GM18526 (cell line): Measurements from ENCODE around the gene GALNT12.

Source experiments
- POLR2A ChIP-seq: IDR thresholded peaks from 3 replicates; pipeline ENCODE4 v1.6.1; 2011; ENCODE audit not compliant: insufficient read length; ENCODE audit errors: extremely low read depth

Gene GALNT12

DNA sequence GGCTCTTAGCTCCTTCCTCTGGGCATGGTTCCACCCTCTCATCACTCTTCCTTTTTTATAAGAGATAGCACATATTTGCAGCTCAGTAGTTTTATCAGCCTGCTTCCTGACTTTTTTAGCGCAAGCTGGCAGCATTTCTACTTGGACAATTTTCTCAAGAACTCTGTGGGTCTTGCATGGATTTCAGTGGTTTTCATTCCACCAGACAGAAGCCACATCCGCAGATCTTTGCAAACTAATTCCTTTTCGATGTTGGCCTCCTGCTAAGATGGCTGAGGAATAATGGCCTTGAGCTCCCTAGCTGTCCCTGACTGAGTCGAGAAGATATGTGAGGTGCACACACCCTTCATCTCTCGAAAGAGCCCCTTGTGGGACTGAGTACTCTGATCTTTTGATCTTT, 49.5 kb downstream of the GALNT12 start:
- TF ChIP-seq POLR2A, result no peak

- TF ChIP-seq POLR2A, result no peak
Measured at GRCh38 chr9:98859941-98860340, 52.5 kb downstream of the GALNT12 start.

DNA sequence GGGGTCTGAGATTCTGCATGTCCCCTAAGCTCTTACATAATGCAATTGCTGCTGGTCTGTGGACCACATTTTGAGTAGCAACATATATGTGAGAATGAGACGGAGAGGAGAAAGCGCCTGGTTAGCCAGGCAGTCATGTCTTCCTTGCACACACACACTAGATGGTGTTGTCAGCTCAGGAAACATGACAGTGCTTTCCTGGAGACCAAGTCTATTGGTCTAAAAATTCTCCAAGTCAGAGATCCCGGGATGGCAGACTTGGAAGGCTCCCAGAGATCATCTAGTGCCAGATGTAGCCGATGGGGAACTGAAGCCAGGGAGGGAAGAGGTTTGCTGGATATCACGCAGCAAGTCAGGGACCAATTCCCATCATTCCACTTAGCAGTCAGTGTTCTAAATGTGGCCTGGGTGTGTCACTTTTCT, 53.4 kb downstream of the GALNT12 start:
- TF ChIP-seq POLR2A, result no peak

- no peak for TF ChIP-seq POLR2A
Measured at GRCh38 chr9:98861781-98862504, 54.5 kb downstream of the GALNT12 start.

GRCh38 chr9:98862936-98863335, 55.5 kb downstream of the GALNT12 start:
- TF ChIP-seq POLR2A, result no peak

DNA sequence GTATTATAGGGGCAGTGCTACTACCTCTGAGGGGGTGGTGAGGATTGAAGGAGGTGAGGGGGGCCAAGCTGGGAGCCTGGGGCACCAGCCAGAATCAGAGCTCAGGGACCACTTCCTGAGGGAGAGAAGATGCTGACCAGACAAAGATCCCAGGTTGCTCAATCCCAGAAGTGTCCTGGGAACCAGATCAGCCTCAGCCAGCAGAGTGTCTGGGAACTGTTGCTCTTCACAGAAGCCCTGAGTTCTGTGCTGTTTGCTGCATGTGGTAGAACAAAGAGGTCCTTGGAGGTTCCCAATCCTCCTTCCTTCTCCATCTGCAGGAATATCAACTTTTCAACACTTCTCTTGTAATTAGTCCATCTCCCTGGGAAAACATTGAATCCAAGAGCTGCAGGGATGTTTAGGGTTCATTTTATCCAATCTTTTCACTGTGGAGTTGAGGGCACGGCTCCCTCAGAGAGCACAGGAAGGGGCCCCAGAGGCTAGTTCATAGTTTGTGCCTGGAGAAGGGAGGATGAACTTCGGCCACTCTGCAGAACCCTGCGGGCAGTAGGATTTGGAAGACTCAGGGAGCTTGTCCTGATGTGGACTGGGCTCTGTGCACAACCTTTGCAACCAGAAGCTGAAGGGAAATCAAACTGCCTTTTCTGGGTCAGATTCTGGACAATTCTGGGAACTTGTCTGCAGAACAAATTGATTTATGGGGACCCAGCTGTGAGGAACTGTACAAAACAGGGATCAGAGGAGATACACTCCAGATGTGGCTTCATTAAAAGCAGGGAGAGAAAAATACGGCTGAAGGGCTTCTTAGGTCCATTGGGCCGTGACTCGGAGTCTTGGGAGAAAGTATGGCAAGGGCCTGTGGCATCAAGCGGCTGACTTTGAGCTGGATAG, 57.1 kb downstream of the GALNT12 start:
- no peak for TF ChIP-seq POLR2A

DNA sequence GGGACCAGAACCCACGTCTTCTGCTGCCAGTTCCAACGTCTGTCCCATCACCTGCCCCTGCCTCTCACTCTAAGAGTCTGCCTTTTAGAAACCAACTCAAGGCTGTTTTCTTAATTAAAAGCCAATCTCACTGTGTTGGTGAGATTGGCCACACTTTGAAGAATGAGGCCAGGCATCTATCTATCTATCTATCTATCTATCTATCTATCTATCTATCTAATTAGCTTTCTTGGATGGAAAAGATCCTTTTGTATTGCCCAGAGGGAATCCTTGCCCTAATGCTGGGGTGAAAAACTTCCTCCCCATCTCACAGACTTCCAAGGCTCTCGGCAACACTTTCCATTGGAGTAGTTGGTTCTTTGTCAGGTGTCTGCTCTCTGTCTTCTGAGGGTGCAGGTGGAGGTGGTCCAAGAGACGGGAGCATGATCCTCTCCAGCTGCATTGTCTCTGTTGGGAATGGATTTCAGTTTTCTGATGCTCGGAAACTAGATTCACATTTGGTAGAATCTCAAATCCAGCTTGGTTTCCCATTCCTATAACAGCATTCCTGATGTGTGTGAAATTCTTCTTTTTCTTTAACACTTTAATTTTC, 57.9 kb downstream of the GALNT12 start:
- TF ChIP-seq POLR2A, result no peak

GRCh38 chr9:98866435-98867102, 59.1 kb downstream of the GALNT12 start:
- TF ChIP-seq POLR2A, result no peak

GRCh38 chr9:98867103-98867428, 59.6 kb downstream of the GALNT12 start:
- no peak for TF ChIP-seq POLR2A

DNA sequence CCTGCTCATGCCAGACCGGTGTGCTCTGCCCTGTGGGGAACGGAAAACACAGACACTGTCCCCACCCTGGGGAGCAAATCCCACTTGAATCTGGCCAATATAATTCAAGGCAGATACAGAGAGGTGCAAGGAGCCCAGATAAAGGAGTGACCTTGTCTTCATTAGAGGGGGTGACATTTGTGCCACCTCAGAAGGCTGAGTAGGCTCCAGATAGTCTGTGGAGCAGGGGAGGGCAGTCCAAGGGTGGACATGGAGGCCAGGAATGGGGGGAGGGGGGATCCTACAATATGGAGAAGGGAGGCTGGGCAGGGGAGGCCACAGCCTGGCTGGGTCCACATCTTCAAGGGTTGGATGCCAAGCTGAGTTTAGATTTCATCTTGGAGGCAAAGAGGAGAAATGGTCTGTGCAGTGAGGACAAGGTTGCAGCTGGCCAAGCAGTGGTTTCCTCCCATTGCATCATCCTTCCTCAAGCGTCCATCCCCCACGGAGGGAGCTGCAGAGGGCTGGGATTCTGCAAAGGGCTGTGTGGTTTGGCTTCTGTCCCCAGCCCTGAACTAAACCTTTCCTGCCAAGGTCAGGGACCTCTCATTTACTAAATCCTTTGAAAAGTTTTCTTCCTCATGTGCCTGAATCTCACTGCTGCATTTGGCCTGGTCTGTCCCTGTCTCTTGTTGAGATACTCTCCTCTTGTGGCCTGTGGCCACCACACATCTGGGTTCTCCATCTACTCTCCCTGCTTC, 60.1 kb downstream of the GALNT12 start:
- no peak for TF ChIP-seq POLR2A

DNA sequence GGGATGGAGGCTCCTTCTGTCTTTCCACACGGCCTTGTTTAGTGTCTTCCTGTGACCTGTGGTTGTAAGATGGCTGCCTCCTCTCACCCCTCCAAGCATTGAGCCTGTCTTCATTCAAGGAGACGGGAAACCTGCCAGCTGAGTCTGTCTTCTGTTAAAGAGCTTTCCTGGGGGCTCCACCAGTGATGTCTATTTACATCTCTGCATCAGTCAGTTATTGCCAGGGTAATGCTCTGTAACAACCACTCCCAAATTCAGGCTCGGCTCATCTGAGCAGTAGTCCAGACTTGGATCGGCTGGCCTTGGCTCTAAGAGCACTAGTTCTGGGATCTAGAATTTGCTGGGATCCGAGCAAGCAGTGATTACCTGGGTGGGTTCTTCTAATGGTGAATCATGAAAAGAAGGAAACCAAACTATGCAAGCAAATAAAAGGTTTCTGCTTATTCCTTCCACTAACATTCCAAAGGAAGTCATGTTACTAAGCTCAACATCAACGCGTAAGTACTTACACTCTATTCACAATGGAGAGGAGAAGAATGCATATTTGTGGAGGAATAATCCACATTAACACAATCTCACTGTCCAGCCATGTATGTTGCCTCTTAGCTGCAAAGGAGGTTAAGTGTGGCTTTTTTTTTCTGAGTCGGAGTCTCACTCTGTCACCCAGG, 61.7 kb downstream of the GALNT12 start:
- no peak for TF ChIP-seq POLR2A

- TF ChIP-seq POLR2A, result no peak
Measured at GRCh38 chr9:98869866-98870265, 62.4 kb downstream of the GALNT12 start.

DNA sequence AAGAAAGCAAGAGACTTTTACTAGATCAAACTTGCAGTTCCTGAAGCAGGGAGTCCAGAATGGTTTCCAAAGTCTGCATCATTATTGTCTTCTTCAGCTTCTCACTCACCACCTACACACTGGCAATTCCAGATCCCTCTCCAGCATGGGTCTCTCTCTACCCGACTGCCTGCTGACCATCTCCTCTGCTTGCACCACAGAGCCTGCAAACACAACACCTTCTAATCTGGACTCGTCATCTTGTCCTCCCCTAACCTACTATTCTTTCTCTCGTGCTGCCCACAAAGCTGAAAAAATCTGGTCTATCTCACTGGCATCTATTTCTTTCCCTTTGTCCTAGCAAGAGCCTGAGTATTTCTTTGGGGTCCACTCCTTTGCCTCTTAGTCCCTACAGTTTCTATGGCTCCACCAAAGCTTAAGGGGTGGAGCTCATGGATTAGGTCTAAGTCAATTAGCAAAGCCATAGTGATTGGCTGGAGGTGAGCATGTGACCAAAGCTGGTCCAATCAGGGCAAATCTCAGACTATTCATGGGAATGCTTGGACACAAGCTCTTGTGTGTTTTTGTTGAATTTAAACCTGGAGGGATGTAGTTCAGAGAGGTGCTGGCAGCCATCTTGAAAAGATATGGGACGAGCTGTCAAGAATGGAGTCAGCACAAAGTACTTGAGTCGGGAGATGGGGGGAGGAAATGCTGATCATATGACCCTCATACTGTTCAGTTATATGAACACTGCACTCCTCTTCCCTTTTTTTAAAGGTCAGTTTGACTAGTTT, 63.5 kb downstream of the GALNT12 start:
- no peak for TF ChIP-seq POLR2A
